ENCODE results near the gene SLC27A4.

GRCh38 chr9:128349772-128350171, 9.4 kb downstream of the SLC27A4 start:
- no peak for TF ChIP-seq OVOL3 (tag by site-specific recombination; IDR thresholded peaks at IDR 0.05)
- TF ChIP-seq PRDM10 (tag by site-specific recombination; IDR thresholded peaks at IDR 0.05), result no peak
- no peak for TF ChIP-seq CTCF (tag by site-specific recombination; IDR thresholded peaks at IDR 0.05)
- TF ChIP-seq TSHZ1 (tag by site-specific recombination; IDR thresholded peaks at IDR 0.05; ENCODE audit: borderline replicate concordance), result no peak
- TF ChIP-seq ZBTB10 (tag by site-specific recombination; IDR thresholded peaks at IDR 0.05), result no peak
- TF ChIP-seq KLF8 (tag by site-specific recombination; IDR thresholded peaks at IDR 0.05), result no peak
- TF ChIP-seq ZNF544 (tag by site-specific recombination; IDR thresholded peaks at IDR 0.05), result no peak
- no peak for TF ChIP-seq REST (tag by site-specific recombination; IDR thresholded peaks at IDR 0.05)
- TF ChIP-seq YY1 (tag by site-specific recombination; IDR thresholded peaks at IDR 0.05), result no peak
- TF ChIP-seq ZBTB1 (tag by site-specific recombination; IDR thresholded peaks at IDR 0.05), result no peak
- no peak for TF ChIP-seq PBX3 (CRISPR knock-in tag; IDR thresholded peaks at IDR 0.05)
- no peak for TF ChIP-seq ZBTB48 (tag by site-specific recombination; IDR thresholded peaks at IDR 0.05)

Data from HEK293 (cell line).